ENCODE data around the gene SLC36A3. TPM values are rescaled to one million over a fixed set of nuclear protein-coding genes. Genes with fewer than 3 reads are reported as not detected.
"Not testable (repeated sequence)": the region's sequence is repeated elsewhere in the genome, so short reads cannot be mapped to it uniquely, and the experiment has no call there.

The SLC36A3 gene
- total RNA-seq, 4 donors from 2014 or later, result not detected

DNA sequence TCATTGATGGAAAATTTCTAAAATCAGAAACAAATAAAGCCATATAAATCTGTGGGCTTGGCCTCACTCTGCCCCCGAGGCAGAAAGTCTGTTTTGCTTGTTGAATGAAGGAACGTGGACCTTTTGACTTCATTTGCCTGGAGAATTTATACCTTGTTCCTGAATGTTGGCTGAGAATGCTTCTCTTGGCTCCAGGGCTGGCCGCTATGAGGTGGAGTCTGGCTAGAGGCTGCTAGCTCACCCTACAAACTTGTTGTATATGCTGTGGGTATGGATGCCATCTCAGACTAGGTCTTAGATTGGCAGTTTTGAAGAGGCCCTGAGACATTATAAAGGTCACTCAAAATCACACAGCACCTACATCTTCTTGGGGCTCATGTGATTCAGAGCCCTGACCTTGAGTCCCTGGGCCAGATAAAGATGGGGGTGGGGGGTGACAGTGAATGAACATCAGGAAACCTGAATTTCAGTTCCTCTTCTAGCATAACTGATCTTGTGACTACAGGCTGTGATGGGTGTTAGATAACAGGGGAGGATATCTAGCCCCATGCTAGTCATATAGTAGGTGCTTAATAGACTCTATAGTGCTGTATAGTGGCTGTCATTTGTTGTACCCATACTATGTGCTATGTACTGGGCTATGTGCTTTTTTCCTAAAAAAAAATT is 47.8 kb downstream of the SLC36A3 start:
- TF ChIP-seq POLR2AphosphoS5 (IDR thresholded peaks at IDR 0.05) (no peak), POLR2A (IDR thresholded peaks at IDR 0.05) (no peak), EP300 (IDR thresholded peaks at IDR 0.05) (no peak)
- TF ChIP-seq, protein P1, sequence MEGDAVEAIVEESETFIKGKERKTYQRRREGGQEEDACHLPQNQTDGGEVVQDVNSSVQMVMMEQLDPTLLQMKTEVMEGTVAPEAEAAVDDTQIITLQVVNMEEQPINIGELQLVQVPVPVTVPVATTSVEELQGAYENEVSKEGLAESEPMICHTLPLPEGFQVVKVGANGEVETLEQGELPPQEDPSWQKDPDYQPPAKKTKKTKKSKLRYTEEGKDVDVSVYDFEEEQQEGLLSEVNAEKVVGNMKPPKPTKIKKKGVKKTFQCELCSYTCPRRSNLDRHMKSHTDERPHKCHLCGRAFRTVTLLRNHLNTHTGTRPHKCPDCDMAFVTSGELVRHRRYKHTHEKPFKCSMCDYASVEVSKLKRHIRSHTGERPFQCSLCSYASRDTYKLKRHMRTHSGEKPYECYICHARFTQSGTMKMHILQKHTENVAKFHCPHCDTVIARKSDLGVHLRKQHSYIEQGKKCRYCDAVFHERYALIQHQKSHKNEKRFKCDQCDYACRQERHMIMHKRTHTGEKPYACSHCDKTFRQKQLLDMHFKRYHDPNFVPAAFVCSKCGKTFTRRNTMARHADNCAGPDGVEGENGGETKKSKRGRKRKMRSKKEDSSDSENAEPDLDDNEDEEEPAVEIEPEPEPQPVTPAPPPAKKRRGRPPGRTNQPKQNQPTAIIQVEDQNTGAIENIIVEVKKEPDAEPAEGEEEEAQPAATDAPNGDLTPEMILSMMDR (IDR thresholded peaks at IDR 0.05), result no peak
- Histone ChIP-seq H3K9me3 (no peaks in the 10 kb centered on the region), H3K4me3 (no peak overlapping the region), H3K27me3 (no peaks in the 10 kb centered on the region), H3K36me3 (peaks cover 0 to 15% of the 10 kb centered on the region in 2 donors), H3K27ac (no peak overlapping the region), H3K4me1 (peaks cover 0 to 53% (median 16%) of the 10 kb centered on the region in 3 donors)
- no peak for ATAC-seq
- 86% methylated on average over 3 of the region's 3 CpGs; no CpG with 5 or more reads in 1 of the 2 donors for WGBS, 2 donors (ENCODE audit: low coverage in 1 of 2)

DNA sequence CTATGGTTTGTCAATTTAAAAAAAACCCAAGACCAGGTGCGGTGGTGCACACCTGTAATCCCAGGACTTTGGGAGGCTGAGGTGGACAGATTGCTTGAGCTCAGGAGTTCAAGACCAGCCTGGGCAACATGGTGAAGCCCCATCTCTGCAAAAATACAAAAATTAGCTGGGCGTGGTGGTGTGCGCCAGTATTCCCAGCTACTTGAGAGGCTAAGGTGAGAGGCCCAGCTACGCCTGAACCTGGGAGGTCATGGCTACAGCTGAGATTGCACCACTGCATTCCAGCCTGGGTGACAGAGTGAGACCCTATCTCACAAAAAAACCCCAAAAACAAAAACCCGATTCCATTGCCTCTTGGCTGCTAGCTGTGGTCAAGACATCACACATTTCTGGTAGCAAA is 48.6 kb downstream of the SLC36A3 start:
- 93% methylated on average over 5 of the region's 5 CpGs for WGBS, 2 donors (ENCODE audit: low coverage in 1 of 2)
- H3K4me3 ChIP-seq, H3K27me3 ChIP-seq, H3K9me3 ChIP-seq, H3K27ac ChIP-seq, ATAC-seq, H3K36me3 ChIP-seq: not testable (repeated sequence)
- H3K4me1 ChIP-seq, result peaks cover 0 to 53% (median 16%) of the 10 kb centered on the region in 3 donors

DNA sequence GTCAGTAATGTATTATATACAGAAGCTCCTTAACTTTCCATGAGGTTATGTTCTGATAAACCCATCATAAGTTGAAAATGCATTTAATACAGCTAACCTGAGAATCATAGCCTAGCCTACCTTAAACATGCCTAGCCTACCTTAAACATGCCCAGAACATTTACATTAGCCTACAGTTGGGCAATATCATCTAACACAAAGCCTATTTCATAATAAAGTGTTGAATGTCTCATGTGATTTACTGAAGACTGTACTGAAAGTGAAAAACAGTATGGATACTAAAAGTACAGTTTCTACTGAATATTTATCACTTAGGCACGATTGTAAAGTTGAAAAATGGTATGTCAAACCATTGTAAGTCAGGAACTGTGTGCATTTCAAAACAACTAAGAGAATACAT is 49.0 kb downstream of the SLC36A3 start:
- TF ChIP-seq EP300 (IDR thresholded peaks at IDR 0.05) (no peak), POLR2AphosphoS5 (IDR thresholded peaks at IDR 0.05) (no peak), POLR2A (IDR thresholded peaks at IDR 0.05) (no peak)
- TF ChIP-seq, protein P1 (IDR thresholded peaks at IDR 0.05), result no peak
- ATAC-seq, result no peak
- no peaks in the 10 kb centered on the region for H3K27me3 ChIP-seq
- H3K27ac ChIP-seq, result no peak overlapping the region
- WGBS, 2 donors (ENCODE audit: low coverage in 1 of 2), result 38 to 44% methylated on average over 1 of the region's 1 CpG
- H3K4me1 ChIP-seq, result peaks cover 0 to 53% (median 16%) of the 10 kb centered on the region in 3 donors
- peak overlapping the region in 1 of 2 donors; percentile 75 for H3K4me3 ChIP-seq
- H3K9me3 ChIP-seq, result no peaks in the 10 kb centered on the region
- peaks cover 0 to 5% of the 10 kb centered on the region in 2 donors for H3K36me3 ChIP-seq

DNA sequence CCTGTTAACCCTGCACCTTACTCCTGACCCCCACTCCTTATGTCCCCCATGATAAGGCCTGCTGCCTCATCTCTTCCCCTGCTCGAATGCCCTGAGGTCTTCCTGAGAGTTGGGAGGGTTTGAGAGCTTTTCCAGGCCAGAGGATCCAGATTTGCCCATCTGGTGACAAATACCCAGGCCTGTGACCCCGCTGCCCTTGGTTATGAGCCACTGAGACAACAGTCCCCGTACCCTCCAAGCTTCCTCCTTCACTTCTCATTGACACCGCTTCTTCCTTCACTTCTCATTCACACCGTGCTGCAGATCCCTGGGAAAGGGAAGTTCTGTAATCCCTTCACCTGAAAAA is 50.0 kb downstream of the SLC36A3 start:
- peak overlapping the region; percentile 19 to 91 (median 85) for H3K27ac ChIP-seq
- no peak for ATAC-seq
- no peaks in the 10 kb centered on the region for H3K9me3 ChIP-seq
- no peaks in the 10 kb centered on the region for H3K27me3 ChIP-seq
- TF ChIP-seq, protein P1 (IDR thresholded peaks at IDR 0.05), result no peak
- TF ChIP-seq POLR2A (IDR thresholded peaks at IDR 0.05) (no peak), EP300 (IDR thresholded peaks at IDR 0.05) (no peak), POLR2AphosphoS5 (IDR thresholded peaks at IDR 0.05) (no peak)
- H3K4me1 ChIP-seq, result peaks cover 0 to 53% (median 16%) of the 10 kb centered on the region in 3 donors
- WGBS, 2 donors (ENCODE audit: low coverage in 1 of 2), result 34 to 36% methylated on average over 5 of the region's 5 CpGs
- peak overlapping the region; percentile 73 to 75 for H3K4me3 ChIP-seq
- no peaks in the 10 kb centered on the region for H3K36me3 ChIP-seq

DNA sequence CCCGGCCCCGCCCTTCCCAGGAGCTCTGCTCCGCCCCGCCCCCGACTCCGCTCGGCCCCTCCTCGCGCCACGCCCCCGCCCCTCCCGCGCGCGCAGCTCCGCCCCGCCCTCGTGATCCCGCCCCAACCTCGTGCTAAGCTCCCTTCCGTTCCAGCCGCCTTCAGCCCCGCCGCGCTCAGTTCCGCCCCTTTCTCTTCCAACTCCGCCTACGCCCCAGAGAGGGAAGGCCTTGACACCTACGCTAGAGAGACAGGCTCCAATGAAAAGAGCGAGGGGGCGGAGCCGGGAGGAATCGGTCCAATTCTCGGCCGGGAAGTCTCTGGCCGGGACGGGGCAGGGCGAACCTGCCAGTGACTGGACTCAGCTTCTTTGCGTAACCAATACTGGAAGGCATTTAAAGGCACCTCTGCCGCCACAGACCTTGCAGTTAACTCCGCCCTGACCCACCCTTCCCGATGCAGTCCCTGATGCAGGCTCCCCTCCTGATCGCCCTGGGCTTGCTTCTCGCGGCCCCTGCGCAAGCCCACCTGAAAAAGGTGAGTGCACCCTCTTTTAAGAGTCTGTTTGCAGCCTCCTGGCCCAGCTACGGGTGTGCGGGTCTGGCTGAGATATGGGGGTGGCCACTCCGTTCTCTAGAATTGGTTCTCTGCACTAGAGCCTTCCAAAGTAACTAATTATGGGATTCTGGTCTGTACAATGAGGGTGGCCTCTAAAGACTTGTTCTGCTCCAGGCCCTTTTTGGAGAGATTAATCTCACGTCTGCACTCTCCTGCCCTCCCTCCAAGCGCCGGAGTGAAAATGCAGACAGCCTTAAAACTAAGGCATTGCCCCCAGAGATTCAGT is 50.6 kb downstream of the SLC36A3 start, which contains the start of gene GM2A:
TSS of gene GM2A (plus strand) at position 424 of the 843 bp plus-strand sequence. CDS start at position 456, 32 bp downstream.
- no peaks in the 10 kb centered on the region for H3K36me3 ChIP-seq
- H3K4me3 ChIP-seq, result peak within 1 kb of the TSS; percentile 73 to 75
- TF ChIP-seq POLR2A (IDR thresholded peaks at IDR 0.05) (peak; percentile 31 to 57), EP300 (IDR thresholded peaks at IDR 0.05) (no peak), POLR2AphosphoS5 (IDR thresholded peaks at IDR 0.05) (peak; percentile 92)
- TF ChIP-seq, protein P1 (IDR thresholded peaks at IDR 0.05), result no peak
- H3K27me3 ChIP-seq, result no peaks in the 10 kb centered on the region
- WGBS, 2 donors (ENCODE audit: low coverage in 1 of 2), result 0% methylated on average over 6 to 15 of the region's 52 CpGs
- H3K9me3 ChIP-seq, result no peaks in the 10 kb centered on the region
- peaks cover 0 to 48% (median 16%) of the 10 kb centered on the region in 3 donors for H3K4me1 ChIP-seq
- ATAC-seq, result peak; percentile 97
- H3K27ac ChIP-seq, result peak within 1 kb of the TSS; percentile 19 to 91 (median 85)

Data from gastroesophageal sphincter (tissue), 4 donors.